Left lung (tissue), 10 donors: Measurements from ENCODE around the gene MCTP2. TPM values are rescaled to one million over a fixed set of nuclear protein-coding genes. Genes with fewer than 3 reads are reported as not detected.

Source experiments
- ATAC-seq: fragments of 200-7000 bp; cut with Tn5 transposase; one replicate; pipeline ENCODE4 v1.9.1; 2020; ENCODE audit warnings: moderate library complexity
- DNase-seq, 4 donors: peaks; one replicate each; pipeline ENCODE4 v3.0.0-alpha.2; 2013 to 2020
- H3K27ac ChIP-seq, 2 donors: fragments of 200-600 bp; sonication (generic) in 1 of 2; one replicate each; pipeline versions ENCODE4 v1.5.0 to v1.8.0; 2020 to 2021
- H3K27me3 ChIP-seq, 2 donors: fragments of 200-600 bp; sonication (generic) in 1 of 2; one replicate each; pipeline versions ENCODE4 v1.5.0 to v1.8.0; 2020 to 2021
- H3K36me3 ChIP-seq, 2 donors: fragments of 200-600 bp; sonication (generic) in 1 of 2; one replicate each; pipeline versions ENCODE4 v1.5.0 to v1.8.0; 2020 to 2021
- H3K4me1 ChIP-seq, 2 donors: fragments of 200-600 bp; one replicate each; pipeline ENCODE4 v1.8.0; 2021
- H3K4me3 ChIP-seq, 2 donors: fragments of 200-600 bp; sonication (generic) in 1 of 2; one replicate each; pipeline versions ENCODE4 v1.5.0 to v1.8.0; 2020 to 2021; ENCODE audit warnings: mild to moderate bottlenecking in 1 of 2
- H3K9me3 ChIP-seq, 2 donors: fragments of 200-600 bp; sonication (generic) in 1 of 2; one replicate each; pipeline versions ENCODE4 v1.5.0 to v1.8.0; 2020 to 2021
- CTCF ChIP-seq, 2 donors: fragments of 200-600 bp; sonication (generic) in 1 of 2; IDR thresholded peaks; one replicate each; pipeline versions ENCODE4 v1.5.0 to v1.8.0; 2021; ENCODE audit warnings: antibody characterized with exemption in 2 of 2
- intact Hi-C, 2 donors: fragments of 100-400 bp; cut with DNase I; formaldehyde crosslinking; loops; one replicate each; pipeline versions ENCODE4 v1.11.2 to v1.14.2; 2022
- polyA plus RNA-seq, 6 donors: library from polyadenylated mRNA; unstranded; fragments of 120-200 nt; gene quantifications; one replicate each; pipeline ENCODE4 v1.2.1, GENCODE V29; 2013; ENCODE audit not compliant: insufficient read length in 6 of 6
- total RNA-seq, 2 donors: library from RNA; stranded (reverse); fragmentation: NEBNext Ultra II Directional; extraction: Animal tissue kit (Norgen Biotek cat#: 25700); gene quantifications; one replicate each; pipeline ENCODE4 v1.2.1, GENCODE V29; 2021
- donor health status: DM: no; HTN: yes; CAD: no.
- donor health status: DM: no; HTN: no; CAD: no.

MCTP2 gene
- total and polyA plus RNA-seq, 8 donors, result 25.9 to 38.8 (median 35.0) TPM

GRCh38 chr15:94273826-94274225 lies 42.5 kb downstream of the MCTP2 start:
- H3K36me3 ChIP-seq, result no peaks in the 10 kb centered on the region
- H3K4me3 ChIP-seq, result no peak overlapping the region
- H3K27ac ChIP-seq, result no peak overlapping the region
- H3K9me3 ChIP-seq, result no peaks in the 10 kb centered on the region
- H3K27me3 ChIP-seq, result no peaks in the 10 kb centered on the region
- H3K4me1 ChIP-seq, result peaks cover 0 to 15% of the 10 kb centered on the region in 2 donors
- DNase-seq (no peak), ATAC-seq (no peak)
- TF ChIP-seq CTCF (IDR thresholded peaks at IDR 0.05), result no peak
- intact Hi-C loops, result no loop called here

GRCh38 chr15:94274745-94275144 lies 43.4 kb downstream of the MCTP2 start:
- Histone ChIP-seq H3K4me1 (peaks cover 0 to 15% of the 10 kb centered on the region in 2 donors), H3K4me3 (no peak overlapping the region), H3K27ac (no peak overlapping the region), H3K36me3 (no peaks in the 10 kb centered on the region), H3K9me3 (no peaks in the 10 kb centered on the region), H3K27me3 (no peaks in the 10 kb centered on the region)
- ATAC-seq (no peak), DNase-seq (no peak)
- intact Hi-C loops, result no loop called here
- TF ChIP-seq CTCF (IDR thresholded peaks at IDR 0.05), result no peak

- H3K9me3 ChIP-seq, result no peaks in the 10 kb centered on the region
- H3K4me1 ChIP-seq, result peaks cover 0 to 15% of the 10 kb centered on the region in 2 donors
- DNase-seq (no peak), ATAC-seq (no peak)
- H3K27me3 ChIP-seq, result no peaks in the 10 kb centered on the region
- no peak overlapping the region for H3K27ac ChIP-seq
- H3K36me3 ChIP-seq, result no peaks in the 10 kb centered on the region
- no peak overlapping the region for H3K4me3 ChIP-seq
- TF ChIP-seq CTCF (IDR thresholded peaks at IDR 0.05), result no peak
- intact Hi-C loops, result no loop called here
Measured at GRCh38 chr15:94277485-94277884, 46.1 kb downstream of the MCTP2 start.

GRCh38 chr15:94279736-94280135 lies 48.4 kb downstream of the MCTP2 start:
- Histone ChIP-seq H3K36me3 (no peaks in the 10 kb centered on the region), H3K4me3 (no peak overlapping the region), H3K4me1 (no peaks in the 10 kb centered on the region), H3K9me3 (no peaks in the 10 kb centered on the region), H3K27me3 (no peaks in the 10 kb centered on the region), H3K27ac (no peak overlapping the region)
- no peak for TF ChIP-seq CTCF (IDR thresholded peaks at IDR 0.05)
- intact Hi-C loops, result no loop called here
- no peak for DNase-seq
- no peak for ATAC-seq

GRCh38 chr15:94280301-94280700 lies 48.9 kb downstream of the MCTP2 start:
- ATAC-seq (no peak), DNase-seq (no peak)
- Histone ChIP-seq H3K4me3 (no peak overlapping the region), H3K36me3 (no peaks in the 10 kb centered on the region), H3K27me3 (no peaks in the 10 kb centered on the region), H3K9me3 (no peaks in the 10 kb centered on the region), H3K4me1 (no peaks in the 10 kb centered on the region), H3K27ac (no peak overlapping the region)
- intact Hi-C loops, result no loop called here
- no peak for TF ChIP-seq CTCF (IDR thresholded peaks at IDR 0.05)
